Measurements from ENCODE around the gene CCSER2.
"Not testable (repeated sequence)": the region's sequence is repeated elsewhere in the genome, so short reads cannot be mapped to it uniquely, and the experiment has no call there.

Gene CCSER2

GRCh38 chr10:84527386-84527785 is 199.0 kb downstream of the CCSER2 start:
- not testable (repeated sequence) for DNase-seq

GRCh38 chr10:84528526-84528925 is 200.1 kb downstream of the CCSER2 start:
- not testable (repeated sequence) for DNase-seq

GRCh38 chr10:84530724-84531325 is 202.4 kb downstream of the CCSER2 start:
- DNase-seq = no peak

GRCh38 chr10:84531396-84531795 is 203.0 kb downstream of the CCSER2 start:
- DNase-seq = no peak

GRCh38 chr10:84534168-84534567 is 205.8 kb downstream of the CCSER2 start:
- DNase-seq = peak; percentile 32

- peak; percentile 40 for DNase-seq
These were observed 209.1 kb downstream of the CCSER2 start for GRCh38 chr10:84537447-84537931.

- no peak for DNase-seq
These were observed 209.6 kb downstream of the CCSER2 start for GRCh38 chr10:84538036-84538435.

- no peak for DNase-seq
These were observed 210.8 kb downstream of the CCSER2 start for GRCh38 chr10:84539216-84539615.

GRCh38 chr10:84540022-84540616 is 211.7 kb downstream of the CCSER2 start:
- no peak for DNase-seq

GRCh38 chr10:84540617-84541288 is 212.4 kb downstream of the CCSER2 start:
- DNase-seq = peak; percentile 85

- DNase-seq = no peak
These were observed 212.9 kb downstream of the CCSER2 start for GRCh38 chr10:84541289-84541637.

GRCh38 chr10:84542522-84543490 is 214.4 kb downstream of the CCSER2 start:
- no peak for DNase-seq

GRCh38 chr10:84543948-84544347 is 215.6 kb downstream of the CCSER2 start:
- DNase-seq = no peak

GRCh38 chr10:84545651-84546050 is 217.3 kb downstream of the CCSER2 start:
- DNase-seq = no peak

- no peak for DNase-seq
These were observed 218.2 kb downstream of the CCSER2 start for GRCh38 chr10:84546609-84547008.

- no peak for DNase-seq
These were observed 219.2 kb downstream of the CCSER2 start for GRCh38 chr10:84547616-84548015.

- DNase-seq = no peak
These were observed 220.5 kb downstream of the CCSER2 start for GRCh38 chr10:84548869-84549268.

GRCh38 chr10:84549368-84550165 is 221.2 kb downstream of the CCSER2 start:
- DNase-seq = no peak

- no peak for DNase-seq
These were observed 222.5 kb downstream of the CCSER2 start for GRCh38 chr10:84550756-84551436.

- DNase-seq = no peak
These were observed 223.2 kb downstream of the CCSER2 start for GRCh38 chr10:84551437-84552120.

- DNase-seq = no peak
These were observed 224.1 kb downstream of the CCSER2 start for GRCh38 chr10:84552478-84552877.

All from stimulated activated CD8-positive, alpha-beta memory T cell treated with anti-CD3 and anti-CD28 coated beads, Interleukin-4, amount 100 ng/mL, for 48 hours (primary cell).